Esophagus mucosa (tissue), 1 donor: ENCODE measurements around the gene NRP1. TPM values are rescaled to one million over a fixed set of nuclear protein-coding genes. Genes with fewer than 3 reads are reported as not detected.
"Not testable (repeated sequence)": the region's sequence is repeated elsewhere in the genome, so short reads cannot be mapped to it uniquely, and the experiment has no call there.

ENCODE experiments used
- ATAC-seq: fragments of 200-7000 bp; cut with Tn5 transposase; one replicate; pipeline ENCODE4 v1.9.1; 2020
- total RNA-seq: library from RNA; stranded (reverse); gene quantifications from one replicate; pipeline ENCODE4 v1.2.4, GENCODE V29; 2023
- donor health status: DM: yes; HTN: yes; CAD: no.

NRP1 gene
- total RNA-seq, 1 donor from 2014 or later: 8.8 TPM

DNA sequence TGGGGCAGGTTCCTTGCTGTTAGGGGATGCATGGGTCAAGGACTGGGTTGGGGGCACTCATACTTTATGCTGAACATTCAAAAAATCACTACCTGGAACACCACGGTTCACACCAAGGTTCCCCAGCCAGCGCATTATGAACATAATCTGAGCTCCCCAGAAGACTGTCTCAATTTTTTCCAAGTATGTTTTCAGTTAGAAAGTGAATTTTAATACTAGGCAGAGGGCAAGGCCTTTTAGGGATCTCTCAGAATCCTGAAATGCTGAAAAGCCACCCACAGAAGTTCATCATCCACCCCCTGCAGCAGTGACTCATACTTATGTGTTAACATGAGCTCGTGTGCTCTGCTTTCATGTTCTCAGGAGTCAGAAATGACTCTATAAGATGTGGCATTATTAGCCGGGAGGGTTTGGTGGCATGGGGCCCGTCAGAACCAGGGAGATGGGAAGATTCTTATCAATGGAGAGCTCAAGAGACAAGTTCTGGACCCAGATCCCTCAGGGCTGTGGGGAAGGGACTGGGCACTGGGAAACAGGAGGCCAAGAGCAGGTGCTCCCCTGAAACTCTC is 191.2 kb downstream of the NRP1 start:
- peak; percentile 77 for ATAC-seq

DNA sequence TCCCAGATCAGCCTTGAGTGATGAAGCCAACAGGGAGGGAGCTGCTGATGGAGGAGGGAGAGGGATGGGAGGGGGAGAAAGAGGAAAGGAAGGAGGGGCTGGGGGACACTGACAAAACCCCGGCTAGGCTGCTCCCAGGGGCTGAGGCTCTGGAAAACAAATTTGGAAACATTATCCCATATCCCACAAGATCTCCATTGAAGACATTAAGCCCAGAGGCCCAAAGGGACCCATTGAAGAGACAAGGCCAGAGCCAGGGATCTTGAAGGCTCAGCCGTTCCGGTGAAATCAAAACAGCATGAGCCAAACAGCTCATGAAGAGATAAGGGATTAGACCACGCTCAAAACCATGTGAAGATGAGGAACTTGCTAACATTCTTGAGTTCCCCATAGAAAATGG is 192.2 kb downstream of the NRP1 start:
- no peak for ATAC-seq

DNA sequence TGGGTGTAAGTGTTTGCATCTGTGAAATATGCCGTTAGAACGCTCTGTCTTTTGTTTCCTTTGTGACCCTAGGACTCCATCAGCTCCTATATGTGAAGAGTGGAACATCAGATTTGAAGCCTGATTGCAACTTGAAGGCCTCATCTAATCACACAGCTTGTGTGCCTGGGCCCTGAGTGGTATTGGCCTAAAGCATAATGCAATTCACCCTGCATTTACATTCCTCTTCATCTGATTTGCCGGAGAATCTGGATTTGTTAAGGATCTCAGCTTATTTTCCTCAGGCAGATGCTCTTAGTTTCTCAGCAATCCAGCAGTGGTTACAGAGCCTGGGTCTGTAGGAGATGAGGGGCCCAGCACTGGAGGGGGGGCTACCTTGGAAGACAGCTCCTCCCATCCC is 193.2 kb downstream of the NRP1 start:
- ATAC-seq: no peak

DNA sequence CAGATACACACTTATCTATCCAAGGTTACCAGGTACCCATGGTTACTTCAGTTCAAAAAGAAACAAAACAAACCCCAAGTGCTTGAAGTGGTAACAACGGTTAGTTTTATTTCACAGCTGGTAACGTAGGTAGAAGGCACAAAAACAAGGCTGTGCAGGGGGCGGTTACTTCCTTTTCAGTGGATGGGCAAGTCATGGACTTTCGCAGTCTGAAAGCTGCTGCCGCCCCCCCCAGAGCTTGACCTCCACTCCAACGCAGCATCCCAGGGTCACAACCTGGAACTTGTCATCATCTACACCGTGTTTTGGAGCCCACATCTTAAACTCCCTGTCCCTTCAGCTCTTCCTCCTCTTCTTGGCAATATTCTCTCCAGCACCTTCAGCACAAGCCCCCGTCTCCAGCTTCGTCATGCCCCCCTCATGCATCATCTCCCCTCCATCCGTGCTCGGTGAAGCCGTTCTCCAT is 195.3 kb downstream of the NRP1 start:
- ATAC-seq: no peak

DNA sequence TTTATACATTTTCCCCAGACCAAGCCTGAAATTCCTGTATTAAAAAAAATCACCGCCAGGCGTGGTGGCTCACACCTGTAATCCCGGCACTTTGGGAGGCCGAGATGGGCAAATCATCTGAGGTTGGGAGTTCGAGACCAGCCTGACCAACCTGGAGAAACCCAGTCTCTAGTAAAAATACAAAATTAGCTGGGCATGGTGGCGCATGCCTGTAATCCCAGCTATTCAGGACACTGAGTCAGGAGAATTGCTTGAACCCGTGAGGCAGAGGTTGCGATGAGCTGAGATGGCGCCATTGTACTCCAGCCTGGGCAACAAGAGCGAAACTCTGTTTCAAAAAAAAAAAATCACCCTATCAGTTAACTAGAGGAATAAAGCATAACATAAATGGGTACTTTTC is 195.8 kb downstream of the NRP1 start:
- not testable (repeated sequence) for ATAC-seq

DNA sequence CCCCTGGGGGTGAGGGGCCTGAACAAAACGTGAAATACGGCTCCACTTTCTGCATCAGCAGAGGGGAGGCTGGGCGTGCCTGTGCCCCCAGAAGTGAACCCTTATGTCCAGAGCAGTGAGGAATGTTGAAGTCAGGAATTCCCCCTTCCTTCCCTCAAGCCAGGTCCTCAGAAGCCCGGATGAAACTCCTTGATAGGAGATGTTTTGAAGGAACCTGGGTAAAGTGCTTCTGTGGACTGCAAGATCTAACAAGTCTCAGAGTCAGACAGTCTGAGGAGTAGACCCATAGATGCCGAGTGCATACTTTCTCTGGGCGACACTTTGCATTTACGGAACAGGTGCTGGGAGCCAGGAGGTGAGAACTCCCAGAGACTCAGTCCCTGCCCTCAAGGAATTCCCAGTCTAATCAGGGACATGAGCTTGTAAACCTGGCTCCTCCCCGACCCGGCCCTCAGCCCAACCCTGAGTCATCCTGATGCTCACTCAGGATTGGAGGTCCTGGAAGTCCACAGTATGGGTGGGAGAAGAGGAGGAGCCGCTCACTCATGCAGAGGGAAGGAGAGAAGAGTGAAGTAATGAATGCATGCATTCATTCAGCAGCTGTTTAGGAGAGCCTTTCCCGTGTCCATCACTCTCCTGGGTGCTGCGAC is 197.0 kb downstream of the NRP1 start:
- ATAC-seq: no peak

DNA sequence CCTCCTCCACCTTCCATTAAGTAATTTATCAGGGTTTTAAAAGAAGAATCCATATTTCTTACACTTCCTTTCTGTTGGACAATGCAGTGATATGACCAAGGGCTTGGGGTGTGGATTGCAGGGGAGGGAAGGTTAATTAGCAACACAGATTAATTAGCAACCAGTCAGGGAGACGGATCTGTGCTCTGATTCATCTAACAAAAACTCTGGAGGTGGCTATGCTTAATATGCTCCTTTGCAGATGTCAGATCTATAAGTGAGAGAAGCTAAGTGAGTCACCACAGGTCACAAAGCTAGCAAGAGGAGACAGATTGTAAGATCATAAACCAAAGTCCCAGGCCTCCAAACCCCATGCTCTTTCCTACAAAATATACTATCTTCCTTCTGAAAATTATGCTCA is 197.7 kb downstream of the NRP1 start:
- ATAC-seq: peak; percentile 79

DNA sequence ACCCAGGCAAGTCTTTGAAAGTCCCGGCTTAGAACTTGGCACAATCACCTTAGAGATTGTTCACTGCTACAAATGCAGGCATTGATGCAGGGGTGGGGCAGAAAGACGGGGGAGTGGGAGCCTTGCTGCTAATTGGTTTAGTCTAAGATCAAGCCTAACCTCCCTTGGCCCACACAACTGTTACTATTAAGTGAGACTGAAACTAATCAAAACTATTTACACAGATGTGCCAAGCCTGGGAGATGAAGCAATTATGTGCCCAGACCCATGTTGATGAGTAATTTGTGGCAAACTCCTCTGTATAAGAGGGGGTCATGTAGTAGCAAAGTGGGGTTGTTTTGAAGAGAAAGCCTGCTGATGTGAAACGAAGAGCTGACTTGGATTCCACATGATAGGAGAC is 198.2 kb downstream of the NRP1 start:
- peak; percentile 31 for ATAC-seq

DNA sequence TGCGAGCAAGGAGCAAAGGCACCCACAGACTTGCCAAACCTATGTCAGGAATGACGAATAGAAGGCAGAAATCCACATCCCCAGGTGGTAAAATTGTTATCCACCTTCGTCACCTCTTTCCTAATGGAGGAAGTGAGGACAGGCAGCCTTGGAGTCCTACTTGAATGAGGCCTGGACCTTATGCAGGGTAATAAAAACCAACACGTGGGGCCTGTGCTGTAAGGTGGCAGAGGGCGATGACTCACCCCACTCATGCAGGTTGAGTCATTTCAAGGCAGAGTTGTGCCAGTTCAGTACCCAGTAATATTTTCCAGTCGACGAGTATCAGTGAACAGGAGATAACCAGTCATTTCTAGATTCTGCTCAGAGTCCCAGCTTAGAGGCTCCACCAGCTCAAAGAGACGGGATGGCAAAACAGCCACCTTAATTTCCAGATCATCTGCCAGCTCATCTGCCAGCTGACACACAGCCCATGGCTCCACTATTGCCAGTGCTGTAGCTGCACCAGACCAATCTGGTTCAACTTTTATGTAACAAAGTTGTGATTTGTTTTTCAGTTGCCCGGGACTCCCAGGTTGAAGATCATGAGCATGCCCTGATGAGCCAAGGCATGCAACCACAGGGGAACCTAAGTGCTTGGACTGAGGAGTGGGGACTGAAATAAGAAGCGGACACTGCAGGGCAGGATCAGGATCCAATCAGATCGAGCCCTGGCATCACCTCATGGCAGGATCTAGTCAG is 200.3 kb downstream of the NRP1 start:
- peak; percentile 90 for ATAC-seq

DNA sequence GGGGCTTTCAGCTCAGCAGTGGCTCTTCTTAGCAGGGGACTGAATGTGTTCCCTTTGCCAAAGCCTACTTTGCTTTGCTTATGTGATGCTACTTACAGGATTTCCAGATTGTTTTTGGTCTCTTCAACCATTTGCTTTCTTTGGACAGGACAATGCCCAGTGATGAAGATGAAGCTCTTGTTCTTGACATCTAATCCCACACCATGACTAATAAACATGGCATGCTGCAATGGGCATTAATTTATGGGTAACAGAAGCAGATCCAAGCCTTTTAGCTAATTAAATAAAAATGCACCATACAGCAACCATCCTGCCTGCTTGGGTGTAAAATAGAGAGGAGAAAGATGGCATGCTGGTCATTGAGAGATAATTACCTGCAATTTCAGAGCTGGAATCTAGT is 200.9 kb downstream of the NRP1 start:
- no peak for ATAC-seq

DNA sequence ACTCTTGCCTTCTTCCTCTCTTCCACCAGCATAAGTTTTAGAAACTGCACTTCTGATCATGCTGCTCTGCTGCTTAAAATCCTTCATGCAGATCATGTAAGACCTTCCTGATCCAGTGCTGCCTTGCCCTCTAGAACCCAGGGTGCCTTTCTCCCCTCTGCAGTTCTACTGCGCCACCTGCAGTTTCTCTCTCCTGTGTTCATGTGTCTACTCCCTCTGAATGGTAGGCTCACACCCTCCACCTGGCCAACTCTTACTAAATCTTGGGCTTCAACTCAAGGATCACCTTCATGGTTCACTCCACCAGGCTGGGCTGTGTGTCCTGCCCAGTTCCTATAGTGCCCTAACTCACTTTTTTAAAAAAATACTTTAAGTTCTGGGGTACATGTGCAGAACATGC is 201.8 kb downstream of the NRP1 start:
- ATAC-seq: no peak

DNA sequence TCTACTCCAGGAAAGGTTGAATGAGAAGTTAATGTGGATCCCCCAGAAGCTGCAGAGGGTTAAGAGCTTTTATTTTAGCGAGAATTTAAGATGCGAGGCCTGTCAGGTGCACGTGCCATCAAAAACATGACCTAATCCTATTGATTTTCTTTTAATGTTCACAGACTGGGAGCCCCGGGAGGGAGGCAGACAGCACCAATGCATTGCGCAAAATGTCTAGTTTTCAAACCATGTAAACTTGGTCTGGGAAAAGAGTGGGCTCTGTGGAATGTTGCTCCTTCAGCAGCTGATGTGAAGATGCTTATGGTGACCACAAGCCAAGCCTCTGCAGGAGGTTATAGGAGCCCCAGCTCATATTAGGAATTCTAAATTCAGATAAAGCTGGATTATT is 204.5 kb downstream of the NRP1 start:
- no peak for ATAC-seq

DNA sequence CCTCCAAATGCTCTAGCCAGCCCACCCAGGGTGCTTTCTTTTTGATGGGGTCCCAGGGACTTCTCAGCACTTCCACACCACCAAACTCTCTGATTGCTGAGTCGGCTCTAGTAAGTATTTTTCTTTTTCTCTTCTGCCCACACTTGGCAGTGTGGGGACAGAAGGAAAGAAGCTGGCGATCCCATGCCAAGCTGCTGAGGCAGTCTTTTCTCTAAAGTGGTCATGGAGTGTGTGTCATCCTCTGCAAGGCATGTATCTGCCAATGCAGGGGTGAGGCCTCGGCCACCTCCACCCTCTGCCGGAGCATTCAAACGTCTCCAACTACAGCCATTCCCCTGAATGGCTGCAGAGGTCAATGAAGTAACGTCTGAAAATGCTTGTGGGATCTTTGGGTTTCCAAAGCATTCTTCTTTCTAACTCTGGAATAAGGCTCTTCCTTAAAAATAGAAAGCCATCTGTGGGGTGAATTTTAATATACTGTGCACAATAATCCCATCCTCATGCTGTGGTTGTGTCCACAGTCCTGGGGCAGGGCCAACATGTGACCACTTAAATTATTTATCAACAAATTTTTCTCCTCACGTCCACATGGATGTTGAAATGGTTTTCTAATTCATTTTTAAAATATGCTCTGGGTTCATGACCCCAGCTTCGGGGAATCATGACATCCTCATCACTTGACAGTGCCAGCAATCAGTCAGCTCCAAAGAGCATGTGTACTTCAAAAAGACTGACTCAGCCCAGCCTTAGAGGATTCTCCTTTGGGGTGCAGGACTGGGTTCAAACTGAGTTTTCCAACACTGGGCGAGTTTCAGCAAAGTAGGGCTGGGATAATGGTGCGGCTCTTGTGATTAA is 205.1 kb downstream of the NRP1 start:
- ATAC-seq: peak; percentile 69

DNA sequence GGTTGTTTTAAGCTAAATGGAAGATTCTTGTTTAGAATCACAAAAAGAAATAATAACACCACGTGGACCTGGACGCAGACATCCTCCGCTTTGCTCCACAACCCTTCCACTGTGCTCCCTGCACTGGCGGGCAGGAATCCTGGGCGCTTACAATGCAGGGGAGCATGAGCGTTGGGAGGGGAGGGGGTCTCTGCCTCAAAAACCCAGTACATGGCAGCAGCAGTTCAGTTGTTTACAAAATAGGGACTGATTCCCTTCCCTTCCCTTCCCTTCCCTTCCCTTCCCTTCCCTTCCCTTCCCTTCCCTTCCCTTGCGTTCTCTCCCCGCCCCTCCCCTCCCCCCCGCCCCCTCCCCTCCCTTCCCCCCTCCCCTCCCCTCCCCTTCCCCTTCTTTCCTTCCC is 206.8 kb downstream of the NRP1 start:
- no peak for ATAC-seq
